GM12878 (cell line): ENCODE data around the gene SMG6. TPM values are rescaled to one million over a fixed set of nuclear protein-coding genes. Genes with fewer than 3 reads are reported as not detected.

Source experiments
- ATF3 ChIP-seq: IDR thresholded peaks from 2 replicates; pipeline ENCODE4 v1.6.1; 2011; ENCODE audit warnings: low read depth, mild to moderate bottlenecking, low read length, moderate library complexity, borderline replicate concordance; ENCODE audit errors: extremely low read depth
- ATF7 ChIP-seq: fragments of 450-650 bp; IDR thresholded peaks from 2 replicates; pipeline ENCODE4 v1.6.1; 2016; ENCODE audit warnings: low read depth, mild to moderate bottlenecking
- BRCA1 ChIP-seq: IDR thresholded peaks from 2 replicates; pipeline ENCODE4 v1.6.1; 2011; ENCODE audit warnings: low read depth, low read length, improper control_type of control experiment
- CBX5 ChIP-seq: sonication (generic); IDR thresholded peaks from 2 replicates; pipeline ENCODE4 v1.6.1; 2016; ENCODE audit warnings: low read depth, moderate library complexity, mild to moderate bottlenecking, inconsistent platforms
- CHD1 ChIP-seq: IDR thresholded peaks from 2 replicates; pipeline ENCODE4 v1.6.1; 2012; ENCODE audit warnings: low read depth, low read length, improper control_type of control experiment
- CREB1 ChIP-seq: IDR thresholded peaks from 2 replicates; pipeline ENCODE4 v1.6.1; 2012; ENCODE audit warnings: low read depth, mild to moderate bottlenecking, inconsistent platforms
- EED ChIP-seq: sonication (generic); IDR thresholded peaks from 2 replicates; pipeline ENCODE4 v1.6.1; 2016; ENCODE audit warnings: antibody characterized with exemption, low read depth
- HDGF ChIP-seq: fragments of 450-650 bp; IDR thresholded peaks from 2 replicates; pipeline ENCODE4 v1.6.1; 2016; ENCODE audit warnings: antibody characterized with exemption
- IRF4 ChIP-seq: IDR thresholded peaks from 2 replicates; pipeline ENCODE4 v1.6.1; 2011; ENCODE audit warnings: low read depth, low read length
- JUNB ChIP-seq: IDR thresholded peaks from 2 replicates; pipeline ENCODE4 v1.6.1; 2016; ENCODE audit warnings: antibody characterized with exemption, mild to moderate bottlenecking
- JUND ChIP-seq: IDR thresholded peaks from 2 replicates; pipeline ENCODE4 v1.6.1; 2012; ENCODE audit warnings: low read depth, mild to moderate bottlenecking, low read length, improper control_type of control experiment, moderate library complexity
- MAX ChIP-seq: IDR thresholded peaks from 2 replicates; pipeline ENCODE4 v1.6.1; 2012; ENCODE audit warnings: low read depth, low read length, improper control_type of control experiment
- MTA3 ChIP-seq: IDR thresholded peaks from 2 replicates; pipeline ENCODE4 v1.6.1; 2012; ENCODE audit warnings: low read length, inconsistent platforms, borderline replicate concordance
- MYC ChIP-seq: IDR thresholded peaks from 2 replicates; pipeline ENCODE4 v1.6.1; 2011; ENCODE audit warnings: mild to moderate bottlenecking, low read length, moderate library complexity, inconsistent platforms; ENCODE audit not compliant: insufficient read depth, insufficient replicate concordance, insufficient read length, severe bottlenecking
- NBN ChIP-seq: fragments of 450-650 bp; IDR thresholded peaks from 2 replicates; pipeline ENCODE4 v1.6.1; 2016
- NKRF ChIP-seq: fragments of 450-650 bp; conservative IDR thresholded peaks from 2 replicates; pipeline ENCODE4 v1.6.1; 2017; ENCODE audit warnings: mild to moderate bottlenecking, moderate library complexity
- POLR2A ChIP-seq: IDR thresholded peaks from 2 replicates; pipeline ENCODE4 v1.6.1; 2011; ENCODE audit warnings: low read depth, mild to moderate bottlenecking, low read length
- POLR2AphosphoS5 ChIP-seq: IDR thresholded peaks from 2 replicates; pipeline ENCODE4 v1.6.1; 2011; ENCODE audit warnings: mild to moderate bottlenecking, low read length, inconsistent platforms
- RELB ChIP-seq: fragments of 450-650 bp; IDR thresholded peaks from 2 replicates; pipeline ENCODE4 v1.6.1; 2017; ENCODE audit warnings: low read depth, mild to moderate bottlenecking, moderate library complexity
- SKIL ChIP-seq: fragments of 450-650 bp; IDR thresholded peaks from 2 replicates; pipeline ENCODE4 v1.6.1; 2017; ENCODE audit warnings: mild to moderate bottlenecking, low read depth, inconsistent platforms; ENCODE audit not compliant: poor library complexity, severe bottlenecking
- SREBF1 ChIP-seq: IDR thresholded peaks from 2 replicates; pipeline ENCODE4 v1.6.1; 2012; ENCODE audit warnings: mild to moderate bottlenecking, low read length
- STAT1 ChIP-seq: fragments of 450-650 bp; conservative IDR thresholded peaks from 2 replicates; pipeline ENCODE4 v1.6.1; 2014; ENCODE audit warnings: antibody characterized with exemption, mild to moderate bottlenecking
- TAF1 ChIP-seq: IDR thresholded peaks from 2 replicates; pipeline ENCODE4 v1.6.1; 2011; ENCODE audit warnings: mild to moderate bottlenecking, low read depth, low read length, borderline replicate concordance
- WRNIP1 ChIP-seq: IDR thresholded peaks from 2 replicates; pipeline ENCODE4 v1.6.1; 2011; ENCODE audit warnings: low read depth, low read length, improper control_type of control experiment, borderline replicate concordance
- YY1 ChIP-seq: IDR thresholded peaks from 2 replicates; pipeline ENCODE4 v1.6.1; 2011; ENCODE audit warnings: low read depth, mild to moderate bottlenecking, low read length
- ZZZ3 ChIP-seq: IDR thresholded peaks from 2 replicates; pipeline ENCODE4 v1.6.1; 2011; ENCODE audit warnings: low read depth; ENCODE audit not compliant: control insufficient read depth, insufficient read length
- polyA plus RNA-seq, 11 experiments: library from polyadenylated mRNA; depleted of rRNA in 4 of 11; unstranded in 6 of 11; stranded (reverse) in 5 of 11; fragments of >200 nt; fragmentation: Nextera tagmentation in 4 of 11; fragmentation: Illumina TruSeq in 1 of 11; extraction: Ambion mirVana in 4 of 11; extraction: Trizol in 1 of 11; gene quantifications; 1 replicate in 1 of 11; 2 replicates in 10 of 11; pipeline versions ENCODE4 v1.2.1 to v1.2.3, GENCODE V29; 2011 to 2016; ENCODE audit warnings: inconsistent platforms in 2 of 11, missing spikeins in 2 of 11, low read depth in 1 of 11
- total RNA-seq, 4 experiments: library from RNA; depleted of rRNA in 3 of 4; stranded (reverse); fragments of >200 nt in 3 of 4; fragmentation: Illumina TruSeq in 1 of 4; extraction: Trizol in 1 of 4; gene quantifications; 2 replicates each; pipeline versions ENCODE4 v1.2.1 to v1.2.3, GENCODE V29; 2013 to 2021

Gene SMG6
- total and polyA plus RNA-seq, 10 of the 15 experiments (the other 5 are each of a cell fraction or from before 2014, with no cell fraction given), result 0.58 to 28.7 (median 15.7) TPM

GRCh38 chr17:2029911-2030778, 273.4 kb downstream of the SMG6 start, which contains the start of gene DPH1 (continued):
- TF ChIP-seq ATF7 (no peak; the same call in 1 of the 2 replicates), JUND (no peak), NBN (peak; percentile 63; the same call in 1 of the 2 replicates), NKRF (peak; percentile 98), HDGF (no peak), SREBF1 (no peak), EED (no peak), CBX5 (0 out of 2 replicates have a peak, but pooled peaks have one; percentile 15), BRCA1 (no peak), CHD1 (no peak), RELB (peak; percentile 98), MYC (peak; percentile 76), JUNB (no peak), ATF3 (0 out of 2 replicates have a peak, but pooled peaks have one; percentile 14), CREB1 (peak; percentile 69), IRF4 (no peak), POLR2A (peak; percentile 86), POLR2AphosphoS5 (peak; percentile 31; the same call in 1 of the 2 replicates), TAF1 (peak; percentile 86), WRNIP1 (no peak), MTA3 (no peak), MAX (peak; percentile 99), ZZZ3 (no peak), SKIL (no peak), YY1 (peak; percentile 97), STAT1 (no peak)
